ENCODE measurements around the gene TRPV2.

Gene TRPV2

DNA sequence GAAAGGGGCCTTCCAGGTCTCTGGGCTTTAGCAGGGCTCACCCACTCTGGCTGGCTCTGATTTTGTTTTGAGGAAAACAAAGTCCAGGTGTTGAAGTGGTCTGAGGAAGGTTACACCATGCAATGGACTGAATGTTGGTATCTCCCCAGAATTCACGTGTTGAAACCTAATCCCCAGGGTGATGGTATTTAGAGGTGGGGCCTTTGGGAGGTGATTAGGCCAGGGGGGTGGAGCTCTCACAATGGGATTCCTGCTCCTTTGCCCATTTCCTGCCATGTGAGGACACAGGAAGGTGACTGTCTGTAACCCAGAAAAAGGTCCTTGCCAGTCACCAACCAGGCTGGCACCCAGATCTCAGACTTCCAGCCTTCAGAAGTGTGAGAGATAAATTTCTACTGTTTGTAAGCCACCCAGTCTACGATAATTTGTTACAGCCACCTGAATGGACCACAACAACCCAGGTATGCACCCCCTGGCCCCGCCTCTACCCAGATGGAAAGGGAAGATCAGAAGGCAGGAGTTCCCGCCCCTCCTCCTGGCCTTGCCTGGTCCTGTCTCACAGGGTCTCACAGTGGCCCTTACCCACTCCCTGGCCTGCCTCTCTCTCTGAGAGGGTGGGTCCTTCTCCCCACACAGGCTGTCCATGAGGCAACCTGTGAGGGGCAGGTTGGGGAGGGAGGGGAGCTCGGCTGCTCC lies 44.6 kb downstream of the TRPV2 start:
- no peak for DNase-seq

DNA sequence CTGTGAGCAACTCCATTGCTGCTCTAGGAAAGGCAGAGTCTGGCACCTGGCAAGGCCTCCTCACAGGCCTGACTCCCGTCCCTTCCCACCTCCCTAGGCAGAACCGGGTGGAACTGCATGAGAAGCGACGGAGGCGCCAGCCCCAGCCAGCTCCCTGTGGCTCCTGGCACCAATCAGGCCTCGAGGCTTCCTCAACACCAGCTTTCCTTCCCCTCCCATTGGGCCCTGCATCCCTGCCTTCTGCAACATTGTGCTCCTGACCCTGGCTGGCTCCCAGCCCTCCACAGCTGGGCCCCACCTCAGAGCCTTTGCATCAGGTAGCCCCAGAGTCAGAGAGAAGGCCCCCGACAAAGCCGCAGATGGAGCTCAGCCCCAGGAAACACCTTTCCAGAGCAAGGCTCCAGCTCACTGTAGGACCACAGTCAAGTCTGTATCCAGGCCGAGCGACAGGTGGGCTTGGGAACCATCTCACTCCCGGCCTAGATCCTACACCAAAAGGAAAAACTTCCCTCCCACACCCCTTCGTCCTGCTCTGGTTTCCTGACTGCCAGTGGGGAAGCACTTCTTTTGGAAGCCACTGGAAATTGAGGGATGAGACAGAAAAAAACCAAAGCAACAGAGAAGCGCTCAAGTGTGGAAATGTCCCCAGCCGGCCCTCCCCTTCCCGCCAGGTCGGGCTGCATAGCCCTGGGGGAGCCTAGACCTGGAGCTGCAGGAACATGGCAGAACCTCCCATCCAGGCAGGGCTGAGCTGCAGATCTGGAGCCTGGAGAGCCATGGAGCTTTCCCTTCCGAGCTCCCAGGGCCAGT lies 45.6 kb downstream of the TRPV2 start:
- DNase-seq: no peak

- DNase-seq: no peak
Measured at GRCh38 chr17:16461606-16461866, 46.2 kb downstream of the TRPV2 start.

GRCh38 chr17:16462070-16462864 lies 46.9 kb downstream of the TRPV2 start:
- no peak for DNase-seq

- DNase-seq: no peak
Measured at GRCh38 chr17:16463358-16464302, 48.3 kb downstream of the TRPV2 start.

DNA sequence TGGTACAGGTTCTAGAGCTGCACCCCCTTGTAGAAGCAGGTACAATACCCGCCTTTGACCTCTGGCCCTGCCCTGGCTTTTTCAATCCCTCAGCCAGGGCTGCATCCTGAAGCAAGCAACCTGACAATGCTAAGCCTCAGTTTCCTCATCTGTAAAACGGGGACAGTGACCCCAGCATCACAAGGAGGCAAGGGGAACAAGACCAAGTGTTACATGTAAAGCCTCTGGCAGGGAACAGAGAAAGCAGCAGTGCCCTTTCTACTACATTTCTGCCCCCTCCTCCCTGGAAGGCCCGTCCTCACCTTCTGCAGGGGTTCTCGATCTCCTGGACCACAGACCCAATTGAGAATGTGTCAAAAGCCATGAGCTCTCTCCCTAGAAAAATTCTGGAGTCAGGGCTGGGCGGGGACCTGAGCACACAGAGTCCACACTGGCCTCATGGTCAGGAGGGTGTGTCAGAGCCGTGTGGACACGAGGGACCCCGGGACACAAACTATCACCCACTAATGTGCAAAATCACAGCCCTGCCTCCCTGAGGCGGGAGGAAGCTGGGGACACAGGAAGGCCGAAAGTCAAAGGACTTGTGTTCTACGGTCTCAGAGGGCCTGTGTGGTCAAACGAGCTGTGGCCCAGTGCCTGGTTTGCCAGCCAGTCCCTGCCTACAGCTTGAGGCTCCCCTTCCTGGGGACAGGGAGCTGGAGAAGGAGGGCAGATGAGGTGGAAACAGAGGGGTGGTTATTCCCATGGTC lies 49.1 kb downstream of the TRPV2 start:
- no peak for DNase-seq

- no peak for DNase-seq
Measured at GRCh38 chr17:16465052-16465312, 49.6 kb downstream of the TRPV2 start.

DNA sequence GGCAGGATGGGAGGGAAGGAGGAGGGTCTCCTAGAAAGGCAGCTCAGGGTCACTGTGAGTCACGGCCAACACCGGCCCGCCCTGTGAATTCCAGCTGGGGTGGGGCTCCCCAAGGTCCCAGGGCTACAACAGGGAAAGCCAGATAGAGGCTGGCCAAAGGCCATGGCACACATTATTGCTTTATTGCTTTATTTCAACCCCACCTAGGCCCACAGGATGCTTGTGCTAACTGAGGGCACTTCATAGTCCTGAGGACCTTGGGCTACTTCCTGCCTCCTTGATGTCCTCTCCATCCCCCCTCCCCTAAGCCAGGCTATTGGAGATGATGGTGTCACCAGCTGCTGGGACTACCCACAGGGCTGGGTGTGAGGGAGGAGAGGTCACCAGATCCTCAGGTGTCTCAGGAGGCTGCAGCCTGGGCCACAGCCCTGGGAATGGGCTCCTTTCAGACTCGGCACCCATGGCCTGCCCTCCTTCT lies 50.5 kb downstream of the TRPV2 start:
- no peak for DNase-seq

DNA sequence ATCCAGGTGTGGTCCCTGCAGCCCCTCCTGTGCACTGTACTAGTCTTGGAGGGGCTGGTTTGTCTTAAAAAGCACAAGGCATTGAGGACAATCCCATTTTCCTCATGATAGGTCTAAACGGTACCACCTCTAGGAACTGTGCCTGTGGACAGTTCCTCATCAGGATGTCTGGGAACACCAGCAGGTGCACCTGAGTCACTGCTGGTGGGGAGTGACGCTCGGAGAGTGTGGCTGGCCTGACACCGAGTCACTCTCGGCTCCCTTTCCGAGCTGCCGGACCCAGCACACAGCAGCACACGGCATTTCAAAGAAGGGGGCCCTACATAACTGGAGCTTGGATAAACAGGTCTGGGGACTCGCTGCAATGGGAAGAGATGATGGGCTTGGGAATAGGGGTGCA lies 51.0 kb downstream of the TRPV2 start:
- no peak for DNase-seq

DNA sequence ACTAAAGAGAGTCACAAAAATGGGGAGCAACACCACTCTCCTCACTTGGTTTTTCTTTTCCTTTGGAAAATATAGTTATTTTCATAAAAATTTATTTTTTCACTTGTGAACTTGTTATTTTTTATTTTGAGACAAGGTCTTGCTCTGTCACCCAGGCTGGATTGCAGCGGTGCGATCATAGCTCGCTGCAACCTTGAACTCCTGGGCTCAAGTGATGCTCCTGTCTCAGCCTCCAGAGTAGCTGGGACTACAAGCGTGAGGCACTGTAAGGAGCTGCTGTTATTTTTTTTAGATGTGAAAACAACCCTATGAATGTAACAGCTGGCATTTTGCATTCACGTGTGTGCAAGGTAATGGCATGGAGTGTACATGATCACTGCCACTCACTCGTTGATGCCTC lies 51.7 kb downstream of the TRPV2 start:
- DNase-seq: no peak

- no peak for DNase-seq
Measured at GRCh38 chr17:16467886-16468285, 52.5 kb downstream of the TRPV2 start.

GRCh38 chr17:16468428-16468992 lies 53.1 kb downstream of the TRPV2 start:
- DNase-seq: no peak

DNA sequence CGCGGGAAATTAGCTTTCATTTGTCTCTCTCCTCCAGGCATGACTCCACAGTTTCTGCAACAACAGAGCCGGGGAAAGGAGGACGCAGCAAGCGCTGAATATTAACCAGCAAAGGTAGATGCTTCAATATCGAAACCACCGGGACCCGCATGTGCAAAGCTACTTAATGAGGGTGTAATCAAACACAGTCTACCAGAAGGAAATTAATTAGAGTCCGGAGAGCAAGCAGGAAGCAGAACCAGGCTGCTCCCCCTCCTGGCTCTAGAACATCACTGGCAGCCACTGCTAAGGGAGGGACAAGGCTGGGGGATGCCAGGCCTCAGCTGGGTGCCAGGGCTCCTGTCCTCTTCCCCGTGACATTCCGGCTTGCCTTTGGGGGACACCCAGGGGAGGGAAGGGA lies 54.9 kb downstream of the TRPV2 start:
- no peak for DNase-seq

GRCh38 chr17:16471295-16471694 lies 55.9 kb downstream of the TRPV2 start:
- no peak for DNase-seq

DNA sequence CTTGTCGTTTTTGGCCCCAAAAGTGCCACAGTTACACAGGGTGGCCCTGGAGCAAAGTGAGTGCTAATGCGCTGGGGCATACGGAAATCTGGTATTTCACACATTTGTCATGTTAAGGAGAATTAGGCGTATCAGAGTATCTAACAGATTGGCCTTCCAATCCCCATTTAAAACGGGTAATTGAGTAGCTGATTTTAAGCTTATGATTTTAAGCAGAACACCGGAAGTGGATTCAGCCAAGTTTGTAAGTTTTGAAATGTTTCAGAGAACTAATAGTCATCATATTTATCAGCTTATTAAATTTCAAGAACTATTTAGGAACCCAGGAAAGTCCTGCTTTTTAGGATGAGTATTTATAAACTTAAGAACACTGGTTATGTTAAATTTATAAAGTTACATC lies 57.2 kb downstream of the TRPV2 start:
- DNase-seq: no peak

GRCh38 chr17:16473044-16474011 lies 58.0 kb downstream of the TRPV2 start:
- no peak for DNase-seq

DNA sequence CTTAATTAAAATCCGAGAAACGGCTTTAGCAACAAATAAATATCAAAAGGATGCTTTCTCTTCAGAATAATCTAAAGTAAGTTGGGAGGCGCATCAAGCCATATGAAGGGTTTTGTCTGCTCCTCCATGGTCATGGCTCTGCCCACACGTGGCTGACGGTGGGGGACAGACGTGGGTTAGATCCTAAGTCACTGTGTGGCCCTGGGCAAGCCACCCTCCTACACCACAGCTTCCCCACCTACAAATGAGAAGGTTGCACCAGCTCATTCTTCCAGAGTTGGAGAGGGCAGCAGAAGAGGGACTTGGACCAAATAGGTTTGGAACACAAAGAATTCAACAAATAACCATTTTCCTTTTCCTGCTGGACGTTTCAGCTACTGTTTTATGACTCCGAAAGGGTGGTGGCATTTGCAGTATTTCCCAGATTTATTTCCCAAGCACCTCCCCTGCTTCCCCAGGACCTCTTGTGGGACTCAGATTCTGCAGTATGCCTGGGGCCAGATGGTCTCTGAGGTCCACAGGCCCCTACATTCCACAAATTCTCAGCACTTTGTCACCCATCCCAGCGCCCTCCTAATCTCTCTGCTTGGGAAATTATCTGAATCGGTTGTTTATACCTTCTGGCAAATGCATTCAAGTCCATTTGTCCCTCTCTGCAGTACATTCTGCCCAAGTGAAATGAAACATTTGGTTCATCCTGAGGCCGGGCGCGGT lies 58.8 kb downstream of the TRPV2 start:
- no peak for DNase-seq

GRCh38 chr17:16475179-16475704 lies 59.9 kb downstream of the TRPV2 start:
- no peak for DNase-seq

GRCh38 chr17:16477255-16477654 lies 61.9 kb downstream of the TRPV2 start:
- DNase-seq: no peak

DNA sequence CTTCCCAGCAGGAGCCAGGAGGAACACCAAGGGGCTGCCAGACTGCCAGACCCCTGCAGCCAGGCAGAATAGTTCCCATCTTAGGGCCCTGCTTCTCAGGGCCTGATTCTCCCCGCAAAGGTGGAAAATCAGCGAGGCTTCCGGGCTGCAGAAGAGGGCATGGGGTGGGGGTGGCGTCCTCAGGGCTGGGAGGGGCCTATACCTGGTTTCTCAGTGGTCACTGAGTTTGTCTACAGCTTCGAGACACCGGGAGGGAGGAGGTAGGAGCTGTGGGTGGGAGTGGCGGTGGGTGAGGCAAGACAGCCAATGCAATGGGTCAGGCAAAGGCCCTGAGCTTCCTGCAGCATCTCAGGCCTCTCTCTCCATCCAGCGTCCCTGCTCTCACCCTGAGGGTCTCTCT lies 62.3 kb downstream of the TRPV2 start:
- no peak for DNase-seq

All from activated CD4-positive, alpha-beta T cell treated with anti-CD3 and anti-CD28 coated beads for 48 hours (primary cell).